HG02973 (cell line): ENCODE results near the gene ADARB2.
"Not testable (repeated sequence)": the region's sequence is repeated elsewhere in the genome, so short reads cannot be mapped to it uniquely, and the experiment has no call there.

Experiments
- ATAC-seq: cut with Tn5 transposase; IDR thresholded peaks from one replicate; pipeline ENCODE4 v1.9.1; 2021; ENCODE audit warnings: moderate library complexity; ENCODE audit not compliant: unreplicated experiment

Gene ADARB2

DNA sequence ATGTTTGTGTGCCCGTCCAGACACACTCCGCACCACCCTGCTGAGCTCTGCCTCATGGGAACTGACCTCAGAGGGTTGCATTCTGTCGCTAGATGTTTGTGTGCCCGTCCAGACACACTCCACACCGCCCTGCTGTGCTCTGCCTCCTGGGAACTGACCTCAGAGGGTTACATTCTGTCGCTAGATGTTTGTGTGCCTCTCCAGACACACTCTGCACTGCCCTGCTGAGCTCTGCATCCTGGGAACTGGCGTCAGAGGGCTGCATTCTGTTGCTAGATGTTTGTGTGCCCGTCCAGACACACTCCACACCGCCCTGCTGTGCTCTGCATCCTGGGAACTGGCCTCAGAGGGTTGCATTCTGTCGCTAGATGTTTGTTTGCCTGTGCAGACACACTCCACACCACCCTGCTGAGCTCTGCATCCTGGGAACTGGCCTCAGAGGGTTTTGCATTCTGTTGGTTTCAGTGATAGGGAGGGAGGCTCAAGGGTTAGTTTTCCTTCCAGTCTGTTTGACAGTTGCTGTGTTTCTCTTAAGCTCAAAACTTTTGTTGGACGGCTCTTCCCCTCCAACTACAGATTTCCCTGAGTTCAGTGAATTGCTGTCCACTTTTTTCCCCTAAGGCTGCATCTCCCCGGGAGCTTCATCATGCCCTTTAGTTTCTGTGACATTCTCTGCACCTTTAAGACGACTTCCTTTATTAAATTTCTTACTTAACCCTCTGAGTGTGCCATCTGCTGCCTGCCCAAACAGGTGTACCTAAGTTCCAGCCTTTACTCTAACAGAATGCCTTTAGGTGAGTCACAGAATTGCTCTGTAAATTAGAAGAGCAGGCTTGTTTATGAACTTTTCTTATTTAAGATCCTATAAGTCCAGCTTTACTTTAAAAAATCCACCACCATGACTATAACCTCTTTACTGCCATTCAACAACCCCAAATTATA, 119.7 kb downstream of the ADARB2 start:
- ATAC-seq, result not testable (repeated sequence)

DNA sequence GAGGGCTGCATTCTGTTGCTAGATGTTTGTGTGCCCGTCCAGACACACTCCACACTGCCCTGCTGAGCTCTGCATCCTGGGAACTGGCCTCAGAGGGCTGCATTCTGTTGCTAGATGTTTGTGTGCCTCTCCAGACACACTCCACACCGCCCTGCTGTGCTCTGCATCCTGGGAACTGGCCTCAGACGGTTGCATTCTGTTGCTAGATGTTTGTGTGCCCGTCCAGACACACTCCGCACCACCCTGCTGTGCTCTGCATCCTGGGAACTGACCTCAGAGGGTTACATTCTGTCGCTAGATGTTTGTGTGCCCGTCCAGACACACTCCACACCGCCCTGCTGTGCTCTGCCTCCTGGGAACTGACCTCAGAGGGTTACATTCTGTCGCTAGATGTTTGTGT, 120.6 kb downstream of the ADARB2 start:
- not testable (repeated sequence) for ATAC-seq

DNA sequence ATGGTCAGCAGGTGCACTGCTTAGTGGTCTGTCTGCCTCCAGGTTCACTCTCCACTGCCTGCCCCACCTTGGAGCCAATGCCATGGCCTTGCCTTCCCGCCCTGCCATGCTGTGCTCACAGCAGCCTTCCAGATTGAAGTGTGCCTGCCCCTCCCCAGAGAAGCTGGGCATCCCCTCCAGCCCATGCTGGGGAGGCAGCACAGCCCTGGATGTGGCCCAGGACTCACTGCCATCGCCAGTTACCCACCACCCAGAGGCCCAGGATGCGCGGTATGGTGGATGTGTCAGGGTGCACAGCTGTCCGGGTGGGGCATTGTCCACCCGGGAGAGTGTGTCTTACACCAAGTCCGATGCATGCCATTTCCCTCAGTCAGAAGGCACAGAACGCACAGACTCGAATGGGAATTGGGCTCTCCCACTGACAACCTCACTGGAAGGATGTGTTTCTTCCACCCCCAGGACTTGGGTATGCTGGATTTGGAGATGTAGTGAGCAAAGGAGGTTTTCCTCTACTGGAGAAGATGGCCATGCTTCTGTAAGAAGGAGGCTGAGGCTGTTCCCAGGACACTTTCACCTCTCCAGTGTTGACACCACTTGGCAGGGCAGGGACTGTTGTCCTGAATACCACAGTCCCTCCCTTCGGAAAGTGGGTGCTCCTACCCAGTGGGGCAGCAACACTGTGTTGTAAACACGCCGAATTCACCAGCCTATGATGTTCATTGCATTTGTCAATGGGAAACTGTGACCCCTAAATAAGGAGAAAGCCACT, 122.0 kb downstream of the ADARB2 start:
- ATAC-seq, result no peak

DNA sequence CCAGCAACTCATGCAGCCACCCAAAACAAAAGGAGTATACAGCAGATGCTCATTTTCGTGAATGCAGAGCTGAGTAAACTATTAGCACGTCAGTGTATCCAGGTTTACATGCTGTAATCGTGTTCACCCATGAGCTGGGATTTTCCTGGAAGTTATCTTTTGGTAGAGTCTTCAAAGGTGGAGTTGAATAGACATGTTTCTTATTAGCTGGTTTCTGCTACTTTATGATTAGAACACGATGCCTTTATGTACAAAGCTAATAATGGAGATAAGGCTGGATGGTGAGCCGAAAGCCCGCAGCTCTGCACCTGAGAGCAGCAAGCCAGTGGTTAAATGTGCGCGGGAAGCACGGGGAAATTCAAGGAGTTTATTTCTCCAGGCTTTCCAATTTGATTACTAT, 123.8 kb downstream of the ADARB2 start:
- no peak for ATAC-seq

DNA sequence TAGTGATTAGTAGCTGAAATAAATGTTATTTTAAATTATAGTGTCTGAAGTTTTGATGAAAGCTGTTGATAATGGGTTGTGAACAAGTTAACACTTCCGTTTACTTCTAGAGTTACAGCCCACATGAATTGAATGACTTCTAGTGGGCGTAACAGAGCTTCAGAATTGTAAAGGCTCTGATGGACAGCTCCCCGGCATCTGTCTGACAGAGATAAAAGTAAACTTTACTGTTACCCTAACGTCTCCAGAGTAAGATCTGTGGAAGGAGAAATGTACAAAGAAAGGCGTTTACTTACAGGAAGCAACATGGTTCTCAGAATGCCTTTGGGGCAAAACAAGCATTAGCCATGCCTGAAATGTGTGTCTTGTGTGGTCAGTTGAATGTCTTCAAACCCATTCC, 124.4 kb downstream of the ADARB2 start:
- ATAC-seq, result no peak

DNA sequence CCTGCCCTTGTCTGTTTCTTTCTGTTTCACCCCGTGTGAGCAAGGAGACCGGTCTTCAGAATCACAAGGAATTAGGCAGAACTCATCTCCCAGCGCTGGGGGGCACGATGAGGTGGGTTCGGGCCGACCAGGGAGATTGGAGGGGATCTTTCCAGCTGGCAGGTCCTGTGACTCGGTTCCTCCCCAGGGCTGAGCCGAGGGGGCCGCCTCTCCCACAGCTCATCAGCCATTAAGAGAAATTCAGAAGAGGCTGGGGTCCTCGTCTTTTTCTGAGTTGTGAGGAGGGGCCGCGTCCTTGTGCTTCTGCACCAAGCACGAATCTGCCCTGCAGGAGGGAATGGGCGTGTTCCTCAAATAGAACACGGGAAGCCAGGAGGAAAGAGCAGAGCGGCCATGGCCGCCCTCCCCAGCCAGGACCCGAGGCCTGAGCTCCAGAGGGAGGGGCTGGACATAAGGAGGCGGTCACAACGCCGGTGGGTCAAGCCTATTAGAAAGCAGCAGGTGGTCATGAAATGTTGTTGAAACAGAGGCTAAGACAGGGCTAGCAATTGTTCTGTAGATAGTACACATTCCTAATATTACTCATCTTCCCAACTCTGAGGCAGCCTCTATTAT, 125.3 kb downstream of the ADARB2 start:
- no peak for ATAC-seq

DNA sequence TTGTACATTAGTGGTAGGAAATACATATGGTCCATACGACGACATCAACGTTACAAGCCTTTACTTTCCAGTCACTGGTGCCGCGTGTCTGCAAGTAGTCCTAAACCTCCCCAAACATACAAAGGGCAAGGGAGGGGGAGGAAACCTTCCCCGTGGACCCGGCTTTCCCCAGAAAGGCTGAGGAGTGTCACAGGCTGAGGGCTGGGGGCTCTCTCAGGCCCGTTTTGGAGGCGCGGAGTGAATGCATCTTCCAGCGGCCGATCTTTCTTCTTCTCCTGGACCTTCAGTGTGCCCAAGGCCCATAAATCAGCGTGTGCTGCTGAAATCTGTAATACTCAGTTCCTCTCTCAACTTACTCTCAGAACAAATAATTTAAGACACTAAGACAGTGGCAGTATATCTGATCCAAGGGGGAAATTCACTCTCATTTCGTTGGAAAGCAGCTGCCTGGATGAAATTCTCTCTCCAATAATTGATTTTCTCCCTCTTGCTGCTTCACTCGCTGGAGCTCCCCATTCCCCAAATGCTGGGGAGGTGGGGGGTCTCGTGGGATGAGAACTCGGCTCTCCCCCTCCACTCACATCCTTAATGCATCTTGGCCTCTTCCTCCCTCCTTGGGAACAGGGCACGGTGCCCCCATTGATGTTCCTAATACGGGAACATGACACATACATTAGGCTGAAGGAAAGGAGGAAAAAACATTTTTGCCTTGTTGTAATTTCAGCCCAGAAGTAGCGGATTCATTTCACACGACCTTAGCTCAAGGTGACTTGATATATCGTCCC, 126.1 kb downstream of the ADARB2 start:
- no peak for ATAC-seq

DNA sequence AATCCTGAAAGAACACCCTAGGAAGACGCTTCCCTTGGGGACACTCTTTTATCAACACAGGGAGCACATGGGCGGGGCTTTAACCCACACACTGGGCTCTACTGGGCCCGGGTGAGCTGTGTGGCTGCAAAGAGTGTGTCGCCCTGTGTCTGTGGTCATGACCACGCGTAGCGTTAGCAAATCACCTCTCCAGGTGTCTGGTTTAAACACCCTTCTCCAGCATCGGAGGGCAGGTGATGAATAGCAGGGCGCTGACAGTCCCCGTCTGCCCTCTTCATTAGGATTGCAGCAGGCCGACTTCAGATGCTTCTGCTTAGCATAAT, 127.7 kb downstream of the ADARB2 start:
- ATAC-seq, result no peak

DNA sequence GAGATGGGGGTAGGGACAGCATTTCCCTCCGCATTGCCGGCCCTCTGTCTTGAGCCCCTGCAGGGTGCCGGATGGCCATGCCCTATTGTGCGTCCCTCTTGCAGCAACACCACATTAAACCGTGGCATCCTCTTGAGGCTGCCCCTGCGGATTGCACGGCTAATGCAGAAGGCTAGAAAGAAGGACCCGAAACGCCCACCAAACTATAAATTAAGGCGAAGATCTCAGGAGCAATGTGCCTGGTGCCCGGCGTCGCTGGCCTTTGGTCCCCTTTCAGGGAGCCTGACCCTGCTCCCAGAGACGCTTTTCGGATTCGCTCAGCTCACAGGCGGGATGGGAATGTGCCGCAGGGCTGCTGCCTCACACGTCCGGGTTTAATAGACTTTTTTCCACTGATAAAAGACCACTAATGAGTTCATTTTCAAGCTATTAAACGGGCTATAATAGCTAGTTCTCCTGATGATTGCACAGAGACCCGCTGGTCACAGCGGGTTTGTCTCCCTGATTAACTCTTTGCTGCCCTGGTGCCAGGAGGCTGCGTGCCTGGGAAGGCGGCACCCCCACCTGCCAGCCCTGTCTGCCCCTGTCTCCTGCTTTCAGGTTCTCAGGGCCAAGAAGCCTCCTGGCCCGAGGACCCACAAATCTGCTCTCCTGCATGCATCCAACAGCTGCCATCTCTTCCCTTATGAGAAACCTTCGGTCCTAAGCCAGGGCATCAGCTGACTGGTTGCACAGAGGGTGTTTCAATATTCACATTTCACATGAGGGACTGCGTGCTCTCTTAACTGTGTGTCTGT, 128.3 kb downstream of the ADARB2 start:
- ATAC-seq, result no peak

DNA sequence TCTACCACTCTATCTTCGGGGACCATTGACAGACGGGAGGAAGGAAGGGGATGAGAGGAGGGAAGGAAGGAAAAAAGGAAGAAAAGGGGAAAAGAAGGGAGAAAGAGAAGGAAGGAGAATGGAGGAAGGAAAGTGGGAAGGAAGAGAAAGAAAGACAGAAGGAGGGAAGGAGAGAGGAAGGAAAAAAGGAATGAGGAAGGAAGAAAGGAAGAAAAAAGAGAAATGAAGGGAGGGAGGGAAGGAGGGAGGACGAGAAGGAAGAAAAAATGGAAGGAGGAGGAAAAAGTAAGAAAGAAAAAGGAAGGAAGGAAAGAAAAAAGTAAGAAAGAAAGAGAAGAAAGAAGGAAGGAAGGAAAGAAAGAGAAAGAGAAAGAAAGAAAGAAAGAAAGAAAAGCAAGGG, 128.9 kb downstream of the ADARB2 start:
- no peak for ATAC-seq

DNA sequence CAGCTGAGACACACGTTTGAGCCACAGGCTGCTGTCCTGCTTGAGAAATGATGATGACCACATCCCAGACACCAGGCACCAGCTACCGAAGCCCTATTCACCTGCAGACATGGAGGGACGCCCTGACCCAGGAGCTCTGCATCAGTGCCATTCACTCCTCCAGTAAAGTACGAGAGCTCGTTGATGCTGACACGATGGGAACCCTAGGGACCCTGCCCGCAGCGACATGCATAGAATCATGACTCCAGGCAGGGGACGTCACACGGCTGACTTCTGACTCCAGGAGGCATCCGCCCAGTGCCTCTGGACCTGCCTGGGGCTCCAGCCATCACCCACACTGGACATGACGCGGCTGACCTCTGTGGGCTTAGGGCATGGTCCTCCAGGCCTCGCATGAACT, 129.9 kb downstream of the ADARB2 start:
- no peak for ATAC-seq

DNA sequence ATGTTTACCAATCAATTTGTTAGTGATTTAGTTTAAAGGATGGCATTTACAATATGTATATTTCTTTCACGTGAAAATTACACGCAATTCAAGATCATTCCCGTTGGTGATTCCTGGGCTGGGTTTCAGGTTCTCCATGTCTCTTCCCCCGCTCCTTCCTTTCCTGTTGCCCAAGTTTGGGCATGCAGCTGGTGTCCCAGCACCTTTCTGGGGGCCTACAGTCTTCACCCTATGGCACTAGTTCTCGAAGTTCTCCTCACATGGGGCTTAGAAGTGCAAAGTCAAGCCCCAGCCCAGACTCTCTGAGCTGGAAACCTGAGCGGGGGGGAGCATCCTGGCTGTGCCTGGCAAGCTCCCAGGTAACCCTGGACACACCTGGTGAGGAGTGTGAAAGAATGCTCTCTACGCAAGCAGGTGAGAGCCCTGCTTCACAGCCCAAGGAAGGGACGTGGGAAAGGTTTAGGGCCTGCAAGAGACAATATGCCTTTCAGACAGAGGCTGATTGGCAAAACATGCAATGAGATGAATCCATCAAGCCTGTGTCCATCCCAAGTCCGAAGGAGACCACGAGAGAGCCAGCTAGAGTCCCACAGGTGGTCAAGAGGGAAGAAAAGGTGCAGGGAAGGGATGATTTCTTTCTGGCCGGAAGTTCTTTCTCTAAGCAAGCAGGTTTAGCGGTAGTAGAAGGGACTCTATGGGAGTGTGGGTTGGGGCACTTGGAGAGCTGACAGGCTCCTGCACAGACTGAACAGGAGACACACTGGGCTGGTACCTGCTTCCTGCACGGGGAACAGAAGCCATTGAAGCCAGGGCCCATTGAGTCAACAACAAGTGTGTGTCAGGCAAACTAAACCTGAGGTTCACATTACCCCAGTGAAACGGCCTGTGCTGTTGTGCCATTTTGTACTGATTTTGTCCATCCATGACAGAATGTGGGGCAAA, 131.1 kb downstream of the ADARB2 start:
- no peak for ATAC-seq

DNA sequence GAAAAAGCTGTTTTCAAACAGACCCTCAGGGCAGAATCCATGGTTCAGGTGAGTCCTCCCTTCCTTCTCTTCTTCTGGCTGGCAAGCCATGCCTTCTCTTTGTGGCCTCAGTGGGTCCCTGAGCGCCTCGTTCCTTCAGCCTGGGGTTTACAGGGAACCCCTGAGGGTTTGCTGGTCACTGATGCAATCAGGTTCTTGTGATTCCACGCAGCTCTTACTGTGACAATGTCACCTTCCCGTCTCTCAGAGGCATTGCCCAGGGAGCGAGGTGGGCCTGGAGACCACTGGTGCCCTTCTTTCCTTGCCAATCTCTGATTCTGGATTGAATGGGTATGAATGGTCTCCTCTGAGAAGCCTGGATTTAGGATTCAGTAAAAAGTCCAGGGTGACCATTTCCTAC, 132.2 kb downstream of the ADARB2 start:
- no peak for ATAC-seq

DNA sequence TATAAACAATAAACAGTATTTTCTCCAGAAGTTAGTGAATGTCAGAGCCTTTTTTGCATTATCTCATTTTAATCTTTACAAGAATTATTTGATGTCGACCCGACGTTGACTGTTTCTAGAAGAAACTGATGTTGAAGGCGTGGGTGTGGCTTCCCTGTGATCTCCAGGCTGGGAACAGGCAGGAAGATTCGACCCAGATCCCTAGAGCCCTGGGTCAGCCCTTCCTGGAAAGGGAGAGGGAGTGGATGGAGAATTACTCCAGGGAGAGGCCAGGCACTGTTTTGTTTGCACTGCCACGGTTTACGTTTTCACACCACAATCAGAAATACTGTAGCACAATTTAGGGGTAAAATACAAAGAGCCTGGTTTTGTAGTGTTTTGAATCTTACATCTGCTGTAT, 133.1 kb downstream of the ADARB2 start:
- ATAC-seq, result no peak

DNA sequence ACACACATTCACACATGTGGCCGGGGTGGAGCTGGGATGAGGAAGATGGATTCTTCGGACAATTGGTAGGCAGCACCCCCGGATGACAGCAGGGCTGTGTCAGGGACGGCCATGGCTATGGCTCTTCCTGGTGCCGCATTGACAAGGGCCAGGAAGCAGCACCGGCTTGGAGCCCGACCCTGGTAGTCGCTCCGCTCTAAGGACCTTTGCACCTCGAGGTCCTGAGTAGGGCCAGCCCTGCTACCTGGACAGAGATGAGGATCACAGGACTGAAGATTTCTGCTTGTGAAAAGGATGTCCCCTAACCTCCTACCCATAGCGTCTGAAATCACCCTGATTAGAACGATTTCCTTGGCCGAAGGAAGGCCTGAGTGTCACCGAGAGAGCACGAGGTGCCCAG, 134.1 kb downstream of the ADARB2 start:
- ATAC-seq, result no peak

DNA sequence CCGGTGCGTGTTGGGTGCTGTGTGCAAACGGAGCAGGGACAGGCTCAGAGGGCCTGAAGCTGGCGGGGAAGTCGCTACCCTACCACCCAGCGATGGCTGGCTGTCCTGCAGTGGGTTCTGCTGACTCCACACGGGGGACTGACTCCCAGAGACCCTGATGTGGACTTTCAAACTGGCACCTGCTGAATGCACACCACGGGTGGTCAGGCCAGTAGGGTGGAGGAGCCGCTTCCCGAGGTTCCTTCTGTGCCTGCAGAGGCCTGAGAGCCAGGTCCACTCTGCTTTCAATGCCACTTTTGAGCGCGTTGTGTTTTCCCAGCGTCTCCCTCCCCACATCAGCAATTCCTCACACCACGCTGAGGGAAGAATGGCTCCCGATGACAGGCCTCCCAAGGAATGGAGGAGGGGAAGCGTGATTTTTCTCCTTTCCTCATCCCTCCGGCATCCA, 135.3 kb downstream of the ADARB2 start:
- ATAC-seq, result no peak

DNA sequence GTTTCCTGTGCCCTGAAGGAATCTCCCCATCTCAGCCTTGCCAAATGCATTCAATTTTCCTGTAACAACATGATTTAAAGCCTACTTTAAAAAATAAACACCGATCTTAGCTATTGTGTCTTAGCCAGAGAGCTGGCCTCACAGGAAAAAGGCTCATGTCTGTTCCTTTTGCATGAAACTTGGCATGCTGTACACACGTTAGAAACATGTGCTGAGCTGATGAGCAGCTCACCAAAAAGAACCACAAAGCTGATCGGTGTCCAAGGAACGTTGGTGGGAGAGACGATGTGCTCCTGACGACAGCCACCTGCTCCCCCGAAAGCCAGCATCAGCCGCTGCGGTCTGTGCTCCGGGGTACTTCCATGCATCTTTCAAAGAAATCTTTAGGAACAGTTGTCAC, 135.9 kb downstream of the ADARB2 start:
- no peak for ATAC-seq

DNA sequence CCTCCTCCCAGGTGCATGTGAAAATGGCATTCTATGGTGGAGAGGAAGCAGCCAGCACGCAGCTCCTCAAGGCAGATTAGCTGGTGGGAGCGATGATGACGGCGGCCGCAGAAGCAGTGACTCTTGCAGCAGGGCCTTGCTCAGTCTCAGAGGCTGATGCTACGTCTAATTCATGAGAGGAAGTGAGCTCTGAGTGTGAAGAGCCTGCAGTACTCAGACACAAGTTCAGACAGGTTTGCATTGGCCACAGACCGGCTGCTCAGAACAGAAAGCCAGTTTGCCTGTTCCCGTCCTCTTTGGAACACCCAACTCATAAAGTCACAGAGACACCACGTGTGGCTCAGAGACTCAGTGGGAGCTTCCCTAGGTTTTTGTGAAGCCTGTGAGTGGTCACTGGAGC, 136.5 kb downstream of the ADARB2 start:
- ATAC-seq, result no peak
